GM12873 (cell line): ENCODE data around the gene GNA12.

Experiments used
- CTCF ChIP-seq: IDR thresholded peaks from 2 replicates; pipeline ENCODE4 v1.5.1; 2012; ENCODE audit warnings: low read depth, mild to moderate bottlenecking, moderate library complexity, low read length, control low read depth; ENCODE audit not compliant: insufficient read depth; ENCODE audit errors: missing control alignments

Gene GNA12

GRCh38 chr7:2856388-2857169 is 12.5 kb upstream of the GNA12 start:
- no peak for TF ChIP-seq CTCF

GRCh38 chr7:2855386-2855785 is 11.3 kb upstream of the GNA12 start:
- TF ChIP-seq CTCF, result no peak

GRCh38 chr7:2853147-2853546 is 9.0 kb upstream of the GNA12 start:
- no peak for TF ChIP-seq CTCF

- no peak for TF ChIP-seq CTCF
Measured at GRCh38 chr7:2851497-2851896, 7.4 kb upstream of the GNA12 start.

GRCh38 chr7:2849941-2850766 is 6.0 kb upstream of the GNA12 start:
- TF ChIP-seq CTCF, result no peak

- no peak for TF ChIP-seq CTCF
Measured at GRCh38 chr7:2845034-2845592, 1.0 kb upstream of the GNA12 start.

GRCh38 chr7:2843711-2844152 is 376 bp downstream of the GNA12 start:
- TF ChIP-seq CTCF, result no peak
